ENCODE results near the gene TSPAN4.
A peak's percentile ranks its signal among the peaks of the same experiment; 100 is the strongest.

TSPAN4 gene

DNA sequence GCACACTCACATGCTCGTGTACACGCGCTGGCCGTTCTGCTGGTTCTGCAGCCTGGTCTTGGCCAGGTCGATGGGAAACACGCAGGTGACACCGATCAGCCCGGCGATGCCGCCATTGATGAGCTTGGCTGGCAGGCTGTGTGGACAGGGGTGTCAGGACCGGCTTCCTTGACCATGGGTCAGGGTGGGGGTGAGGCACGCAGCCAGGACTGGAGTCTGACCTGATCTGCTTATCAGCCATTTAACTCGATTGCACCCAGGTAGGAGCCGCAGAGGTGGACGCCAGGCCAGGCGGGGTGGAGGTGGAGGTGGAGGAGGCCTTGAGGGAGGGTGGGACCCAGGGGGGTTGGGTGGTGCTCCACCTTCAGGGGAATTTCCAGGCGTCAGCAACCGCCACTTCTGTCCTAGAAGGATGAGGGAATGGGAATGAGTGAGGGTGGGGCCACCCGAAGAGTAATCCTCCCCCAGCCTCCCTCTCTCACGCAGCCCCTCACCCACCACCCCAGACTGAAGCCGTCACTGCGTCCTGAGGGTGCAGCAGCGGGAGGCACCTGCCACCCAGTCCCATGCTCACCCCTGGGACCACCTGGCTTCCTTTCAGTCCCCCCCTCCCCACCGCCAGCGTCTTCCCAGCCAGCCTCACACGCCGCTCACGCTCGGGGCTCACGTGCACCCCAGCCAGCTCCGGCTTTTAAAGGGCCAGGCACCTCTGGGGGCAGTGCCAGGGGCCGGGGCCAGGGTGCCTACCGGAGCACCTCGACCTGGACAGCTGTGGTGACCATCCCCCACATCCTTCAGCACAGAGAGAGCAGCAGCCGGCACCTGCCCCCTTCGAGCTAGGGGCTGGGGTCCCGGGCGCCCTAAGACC is 47.7 kb upstream of the TSPAN4 start:
- TF ChIP-seq, protein P1, sequence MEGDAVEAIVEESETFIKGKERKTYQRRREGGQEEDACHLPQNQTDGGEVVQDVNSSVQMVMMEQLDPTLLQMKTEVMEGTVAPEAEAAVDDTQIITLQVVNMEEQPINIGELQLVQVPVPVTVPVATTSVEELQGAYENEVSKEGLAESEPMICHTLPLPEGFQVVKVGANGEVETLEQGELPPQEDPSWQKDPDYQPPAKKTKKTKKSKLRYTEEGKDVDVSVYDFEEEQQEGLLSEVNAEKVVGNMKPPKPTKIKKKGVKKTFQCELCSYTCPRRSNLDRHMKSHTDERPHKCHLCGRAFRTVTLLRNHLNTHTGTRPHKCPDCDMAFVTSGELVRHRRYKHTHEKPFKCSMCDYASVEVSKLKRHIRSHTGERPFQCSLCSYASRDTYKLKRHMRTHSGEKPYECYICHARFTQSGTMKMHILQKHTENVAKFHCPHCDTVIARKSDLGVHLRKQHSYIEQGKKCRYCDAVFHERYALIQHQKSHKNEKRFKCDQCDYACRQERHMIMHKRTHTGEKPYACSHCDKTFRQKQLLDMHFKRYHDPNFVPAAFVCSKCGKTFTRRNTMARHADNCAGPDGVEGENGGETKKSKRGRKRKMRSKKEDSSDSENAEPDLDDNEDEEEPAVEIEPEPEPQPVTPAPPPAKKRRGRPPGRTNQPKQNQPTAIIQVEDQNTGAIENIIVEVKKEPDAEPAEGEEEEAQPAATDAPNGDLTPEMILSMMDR (conservative IDR thresholded peaks at IDR 0.05; ENCODE audit: low read depth, low read length): no peak
- Histone ChIP-seq H3K9ac (no peak overlapping the region; the same call in 1 of the 2 replicates), H3K4me2 (peak overlapping the region; percentile 99), H3K79me2 (ENCODE audit: insufficient read depth, low read depth) (0 out of 2 replicates have a peak, but pooled peaks cover 4% of the 10 kb centered on the region), H3K4me3 (IDR thresholded peaks at IDR 0.05; ENCODE audit: insufficient read depth, low read depth, low read length) (no peak overlapping the region), H3K27ac (no peak overlapping the region), H4K20me1 (ENCODE audit: insufficient read depth) (no peaks in the 10 kb centered on the region), H3K4me1 (ENCODE audit: low read depth, poor library complexity, severe bottlenecking) (peaks cover 12% of the 10 kb centered on the region), H2AFZ (ENCODE audit: low read depth) (no peak overlapping the region), H3K27me3 (ENCODE audit: insufficient read depth, low read depth) (no peaks in the 10 kb centered on the region), H3K36me3 (ENCODE audit: insufficient read depth) (no peaks in the 10 kb centered on the region)

DNA sequence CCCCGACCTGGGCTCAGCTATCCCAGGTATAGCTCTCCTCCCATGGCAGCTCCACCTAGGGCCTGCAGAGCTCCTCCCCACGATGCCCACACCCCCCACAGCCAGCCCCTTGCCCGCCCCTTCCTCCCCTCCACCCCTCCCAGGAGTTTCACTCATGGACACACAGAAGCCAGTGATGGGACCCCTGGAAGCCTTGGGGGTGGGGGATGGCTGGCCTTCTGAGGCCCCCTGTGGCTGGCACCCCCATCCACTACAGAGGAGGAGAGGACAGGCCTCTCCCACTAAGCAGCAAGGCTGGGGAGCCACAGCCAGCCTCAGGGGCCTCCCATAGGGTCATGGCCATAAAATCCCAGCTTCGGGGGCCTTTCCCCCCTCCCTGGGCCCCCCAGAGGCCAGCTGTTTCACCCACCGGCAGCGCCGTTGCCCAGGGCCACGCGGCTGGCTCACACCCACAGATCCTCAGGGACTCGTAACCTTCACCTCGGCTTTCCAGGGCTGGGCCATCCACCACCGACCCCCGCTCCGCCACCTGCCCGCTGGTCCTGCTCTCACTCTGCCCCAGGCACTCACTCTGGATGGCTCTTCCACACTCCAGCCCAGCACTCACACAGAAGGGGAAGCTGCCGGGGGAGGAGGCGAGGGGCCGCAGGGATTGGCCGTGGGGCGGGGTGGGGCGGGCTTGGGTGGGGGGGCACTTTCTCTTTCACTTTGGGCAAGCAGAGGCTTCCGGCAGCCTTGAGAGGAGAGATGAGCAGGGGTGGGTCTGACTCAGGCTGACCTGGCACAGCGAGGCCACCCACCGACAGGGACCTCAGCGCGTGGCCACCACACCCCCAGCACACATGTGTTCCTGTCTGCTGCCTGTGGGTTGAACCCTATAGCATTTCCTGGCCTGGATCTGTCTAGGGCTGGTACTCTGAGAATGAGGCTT is 46.8 kb upstream of the TSPAN4 start:
- peak overlapping the region; percentile 99 for H3K4me2 ChIP-seq
- no peak overlapping the region for H3K4me3 ChIP-seq (IDR thresholded peaks at IDR 0.05; ENCODE audit: insufficient read depth, low read depth, low read length)
- no peaks in the 10 kb centered on the region for H3K27me3 ChIP-seq (ENCODE audit: insufficient read depth, low read depth)
- H3K36me3 ChIP-seq (ENCODE audit: insufficient read depth): no peaks in the 10 kb centered on the region
- 0 out of 2 replicates have a peak, but pooled peaks cover 4% of the 10 kb centered on the region for H3K79me2 ChIP-seq (ENCODE audit: insufficient read depth, low read depth)
- H3K9ac ChIP-seq: peak overlapping the region; percentile 55; the same call in 1 of the 2 replicates
- peaks cover 12% of the 10 kb centered on the region for H3K4me1 ChIP-seq (ENCODE audit: low read depth, poor library complexity, severe bottlenecking)
- H3K27ac ChIP-seq: peak overlapping the region; percentile 50; the same call in 1 of the 2 replicates
- TF ChIP-seq, protein P1 (conservative IDR thresholded peaks at IDR 0.05; ENCODE audit: low read depth, low read length): no peak
- no peaks in the 10 kb centered on the region for H4K20me1 ChIP-seq (ENCODE audit: insufficient read depth)
- H2AFZ ChIP-seq (ENCODE audit: low read depth): no peak overlapping the region

DNA sequence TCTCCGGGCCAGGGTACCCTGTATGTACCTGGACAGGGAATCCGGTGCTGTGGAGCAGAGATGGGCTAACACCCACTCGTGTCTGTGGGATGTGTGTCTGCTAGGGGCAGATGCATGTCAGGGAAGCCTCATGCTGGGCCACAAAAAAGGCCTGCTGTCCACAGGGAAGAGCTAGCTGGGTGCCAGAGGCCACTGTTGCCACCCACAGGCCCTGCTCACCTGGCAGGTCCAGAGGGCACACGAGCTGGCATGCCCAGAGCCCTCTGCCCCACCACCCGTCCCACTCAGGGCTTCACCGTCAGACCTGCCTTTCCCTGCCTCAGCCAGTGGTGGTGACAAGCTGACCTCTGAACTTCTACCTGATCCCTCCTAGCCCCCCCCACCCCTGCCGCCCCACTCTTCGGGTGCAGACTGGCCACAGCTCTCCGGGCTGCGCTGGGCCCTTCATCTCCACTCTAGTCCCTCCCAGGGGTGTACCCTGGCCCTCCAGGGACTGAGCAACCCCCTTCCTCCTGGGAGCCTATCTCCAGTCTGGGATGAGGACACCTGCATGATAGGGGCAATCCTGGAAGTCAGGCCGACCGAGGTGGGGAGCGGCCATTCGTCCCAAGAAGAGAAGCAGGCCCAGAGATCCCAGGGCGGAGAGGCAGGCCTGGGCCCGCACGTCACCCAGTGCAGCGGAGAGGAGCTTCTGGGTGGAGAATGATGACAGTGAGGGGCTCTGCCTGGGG is 45.9 kb upstream of the TSPAN4 start:
- Histone ChIP-seq H4K20me1 (ENCODE audit: insufficient read depth) (no peaks in the 10 kb centered on the region), H3K4me1 (ENCODE audit: low read depth, poor library complexity, severe bottlenecking) (peaks cover 12% of the 10 kb centered on the region), H3K79me2 (ENCODE audit: insufficient read depth, low read depth) (0 out of 2 replicates have a peak, but pooled peaks cover 4% of the 10 kb centered on the region), H3K27me3 (ENCODE audit: insufficient read depth, low read depth) (no peaks in the 10 kb centered on the region), H3K27ac (peak overlapping the region; percentile 50; the same call in 1 of the 2 replicates), H2AFZ (ENCODE audit: low read depth) (no peak overlapping the region), H3K36me3 (ENCODE audit: insufficient read depth) (no peaks in the 10 kb centered on the region), H3K4me3 (IDR thresholded peaks at IDR 0.05; ENCODE audit: insufficient read depth, low read depth, low read length) (peak overlapping the region; percentile 28), H3K4me2 (peak overlapping the region; percentile 99), H3K9ac (peak overlapping the region; percentile 67; the same call in 1 of the 2 replicates)
- TF ChIP-seq, protein P1 (conservative IDR thresholded peaks at IDR 0.05; ENCODE audit: low read depth, low read length): no peak
